Activated naive CD4-positive, alpha-beta T cell treated with anti-CD3 and anti-CD28 coated beads, Interleukin-2, amount 50 U/mL, for 72 hours (primary cell): ENCODE measurements around the gene AJM1. TPM values are rescaled to one million over a fixed set of nuclear protein-coding genes. Genes with fewer than 3 reads are reported as not detected.
"Not testable (repeated sequence)": the region's sequence is repeated elsewhere in the genome, so short reads cannot be mapped to it uniquely, and the experiment has no call there.

Experiments
- ATAC-seq, 2 donors: fragments of 150-1000 bp; cut with Tn5 transposase; 2 replicates each; pipeline ENCODE4 v1.10.0; 2021; ENCODE audit warnings: mild to moderate bottlenecking in 2 of 2, moderate library complexity in 2 of 2
- DNase-seq, 2 donors: peaks; one replicate each; pipeline ENCODE4 v3.0.0; 2021 to 2022; ENCODE audit warnings: low spot score in 2 of 2
- H3K27ac Mint-ChIP-seq, 2 donors: one replicate each; pipeline ENCODE4 v1.8.0; 2022; ENCODE audit warnings: mild to moderate bottlenecking in 2 of 2, mixed read lengths in 2 of 2
- H3K36me3 Mint-ChIP-seq, 2 donors: one replicate each; pipeline ENCODE4 v1.8.0; 2022; ENCODE audit warnings: mixed read lengths in 2 of 2
- H3K9me3 Mint-ChIP-seq, 2 donors: one replicate each; pipeline ENCODE4 v1.8.0; 2022; ENCODE audit warnings: mixed read lengths in 2 of 2
- total RNA-seq, 2 donors: library from RNA; stranded (reverse); gene quantifications; one replicate each; pipeline ENCODE4 v1.2.3, GENCODE V29; 2022

Gene AJM1
- 1 to 10 TPM; 3.7 to 6.7 TPM for total RNA-seq

DNA sequence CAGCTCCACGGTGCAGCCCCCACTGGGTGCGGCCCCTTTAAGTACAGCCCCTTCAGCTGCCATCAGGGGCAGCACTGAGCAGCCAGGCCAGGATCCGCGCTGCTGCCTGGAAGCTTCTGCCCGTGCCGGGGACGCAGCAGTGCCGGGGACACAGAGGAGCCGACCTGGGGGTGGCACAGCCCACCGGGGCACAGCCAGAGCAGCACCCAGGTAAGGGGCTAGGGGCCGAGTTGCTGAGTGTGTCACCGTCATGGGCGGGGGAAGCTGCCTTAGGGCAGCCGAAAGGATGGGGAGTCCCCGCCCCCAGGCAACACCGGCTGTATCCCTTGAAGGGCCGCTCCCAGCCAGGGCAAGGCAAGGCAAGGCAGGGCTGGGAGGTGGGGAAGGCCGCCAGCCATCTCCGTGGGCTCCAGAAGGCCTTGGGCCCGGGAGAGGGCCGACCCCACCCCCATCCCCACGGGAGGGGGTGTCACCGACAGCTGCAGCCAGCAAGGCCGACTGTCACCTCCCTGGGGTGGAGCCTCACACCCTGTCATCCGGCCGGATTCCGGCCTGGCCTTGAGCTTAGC is at the start of gene AJM1:
AJM1 (plus strand) TSS at position 99 of the 569 bp plus-strand sequence. CDS start 1,937 bp downstream, outside the sequence.
- H3K27ac Mint-ChIP-seq, H3K36me3 Mint-ChIP-seq, H3K9me3 Mint-ChIP-seq: not testable (repeated sequence)
- ATAC-seq (peak; percentile 75 to 78), DNase-seq (peak; percentile 77 to 83)

DNA sequence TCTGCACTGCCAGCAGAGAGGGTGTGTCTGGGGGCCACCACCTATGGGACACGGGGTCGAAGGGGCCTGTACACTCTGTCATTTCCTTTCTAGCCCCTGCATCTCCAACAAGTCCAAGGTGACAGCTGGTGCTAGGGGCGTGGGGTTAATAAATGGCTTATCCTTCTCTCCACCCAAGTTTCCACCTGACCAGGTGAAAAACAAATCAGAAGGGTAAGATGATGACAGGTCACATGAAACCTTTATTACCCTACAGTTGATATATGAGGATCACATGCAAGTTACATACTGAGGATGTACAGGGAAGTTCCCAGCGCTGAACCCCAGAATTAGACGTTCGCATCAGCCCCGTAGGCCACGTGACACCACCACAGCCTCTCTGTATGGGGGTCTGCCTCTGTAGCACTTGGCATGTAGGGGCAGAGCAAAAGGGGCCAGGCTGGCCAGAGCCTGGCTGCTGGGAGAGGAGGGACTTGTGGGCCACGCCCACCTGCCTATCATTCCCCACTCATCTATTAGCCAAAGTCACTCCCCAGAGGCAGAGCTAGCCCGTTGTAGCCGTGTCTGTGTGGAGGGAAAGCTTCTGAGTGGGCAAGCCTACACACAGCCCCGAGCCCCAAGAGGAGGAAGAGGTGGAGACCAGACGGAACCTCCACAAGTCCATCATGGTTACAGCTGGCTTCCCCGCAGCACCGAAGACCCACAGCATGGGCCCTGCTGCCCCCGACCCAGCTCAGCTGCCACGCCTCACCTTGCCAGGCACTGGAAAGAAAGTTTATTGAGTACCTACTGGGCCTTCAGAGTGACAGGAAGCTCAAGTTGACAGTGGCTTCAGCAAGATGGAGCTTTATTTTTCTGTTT is 49.0 kb upstream of the AJM1 start:
- no peak for ATAC-seq
- Mint-ChIP-seq H3K36me3 (no peaks in the 10 kb centered on the region), H3K27ac (no peak overlapping the region), H3K9me3 (no peaks in the 10 kb centered on the region)
- no peak for DNase-seq

DNA sequence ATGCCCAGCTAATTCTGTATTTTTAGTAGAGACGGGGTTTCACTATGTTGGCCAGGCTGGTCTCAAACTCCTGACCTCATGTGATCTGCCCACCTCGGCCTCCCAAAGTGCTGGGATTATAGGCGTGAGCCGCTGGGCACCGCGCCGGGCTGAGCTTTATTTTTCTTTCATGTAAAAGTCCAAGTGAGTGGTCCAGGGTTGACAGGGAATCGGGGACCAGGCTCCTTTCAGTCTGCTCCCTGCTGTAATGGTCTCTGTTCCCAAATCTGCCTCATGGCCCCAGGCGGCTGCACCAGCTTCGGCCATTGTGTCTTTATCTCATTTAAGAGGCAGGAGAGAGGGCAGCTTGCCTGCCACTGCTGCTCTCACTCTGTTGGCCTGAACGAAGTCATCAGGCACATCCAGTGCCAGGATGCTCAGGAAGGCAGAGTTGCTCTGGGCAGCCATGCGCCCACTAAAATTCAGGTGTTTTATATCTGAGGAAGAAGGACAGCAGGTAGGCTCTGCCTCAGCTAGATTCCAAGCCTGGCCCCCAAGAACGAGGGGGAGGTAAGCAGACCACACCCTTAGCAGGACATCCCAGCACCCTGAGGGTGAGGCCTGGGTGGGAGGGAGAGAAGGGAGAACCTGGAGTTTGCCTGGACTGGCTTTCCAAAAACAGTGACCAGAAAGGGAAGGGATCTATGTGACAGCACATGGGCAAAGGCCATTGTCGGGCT is 47.8 kb upstream of the AJM1 start:
- Mint-ChIP-seq H3K27ac (peak overlapping the region in 1 of 2 donors; percentile 65), H3K36me3 (no peaks in the 10 kb centered on the region), H3K9me3 (no peaks in the 10 kb centered on the region)
- no peak for DNase-seq
- no peak for ATAC-seq

DNA sequence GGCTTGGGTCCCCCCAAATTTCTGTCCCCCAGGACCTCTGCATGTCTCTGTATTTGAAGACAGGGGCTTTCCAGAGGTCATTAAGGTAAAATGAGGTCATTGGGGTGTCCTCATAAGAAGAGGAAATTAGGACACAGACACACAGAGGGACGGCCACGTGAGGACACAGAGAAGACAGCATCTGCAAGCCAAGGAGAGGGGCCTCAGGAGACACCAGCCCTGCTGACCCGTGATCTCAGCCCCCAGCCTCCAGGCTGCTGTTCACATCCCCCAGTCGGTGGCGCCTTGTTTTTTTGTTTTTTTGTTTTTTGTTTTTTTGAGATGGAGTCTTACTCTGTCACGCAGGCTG is 47.3 kb upstream of the AJM1 start:
- DNase-seq (no peak), ATAC-seq (no peak)
- Mint-ChIP-seq H3K27ac (peak overlapping the region in 1 of 2 donors; percentile 65), H3K9me3 (no peaks in the 10 kb centered on the region), H3K36me3 (no peaks in the 10 kb centered on the region)

DNA sequence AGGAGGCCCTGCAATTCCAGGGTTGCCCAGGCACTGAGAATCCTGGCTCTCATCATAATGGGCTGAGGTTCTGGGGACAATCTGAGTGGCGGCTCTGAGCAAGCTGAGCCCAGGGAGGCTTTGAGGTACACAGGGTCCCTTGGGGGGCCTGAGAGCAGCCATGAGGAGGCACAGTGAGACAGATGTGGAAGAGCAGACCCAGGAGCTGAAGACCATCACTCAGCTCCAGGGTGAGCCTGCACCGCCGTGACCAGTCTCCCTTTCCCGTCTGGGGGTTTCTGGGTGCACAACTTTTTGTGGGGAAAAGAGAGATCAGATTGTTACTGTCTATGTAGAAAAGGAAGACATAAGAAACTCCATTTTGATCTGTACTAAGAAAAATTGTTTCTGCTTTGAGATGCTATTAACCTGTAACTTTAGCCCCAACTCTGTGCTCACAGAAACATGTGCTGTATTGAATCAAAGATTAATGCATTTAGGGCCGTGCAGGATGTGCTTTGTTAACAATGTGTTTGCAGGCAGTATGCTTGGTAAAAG is 46.0 kb upstream of the AJM1 start, which contains the start of gene CCDC183:
CCDC183 (plus strand) TSS at position 101 of the 537 bp plus-strand sequence; CDS start at position 161, 60 bp downstream.
- no peaks in the 10 kb centered on the region for H3K36me3 Mint-ChIP-seq
- ATAC-seq (no peak), DNase-seq (no peak)
- no peak within 1 kb of the TSS for H3K27ac Mint-ChIP-seq
- H3K9me3 Mint-ChIP-seq: no peaks in the 10 kb centered on the region

DNA sequence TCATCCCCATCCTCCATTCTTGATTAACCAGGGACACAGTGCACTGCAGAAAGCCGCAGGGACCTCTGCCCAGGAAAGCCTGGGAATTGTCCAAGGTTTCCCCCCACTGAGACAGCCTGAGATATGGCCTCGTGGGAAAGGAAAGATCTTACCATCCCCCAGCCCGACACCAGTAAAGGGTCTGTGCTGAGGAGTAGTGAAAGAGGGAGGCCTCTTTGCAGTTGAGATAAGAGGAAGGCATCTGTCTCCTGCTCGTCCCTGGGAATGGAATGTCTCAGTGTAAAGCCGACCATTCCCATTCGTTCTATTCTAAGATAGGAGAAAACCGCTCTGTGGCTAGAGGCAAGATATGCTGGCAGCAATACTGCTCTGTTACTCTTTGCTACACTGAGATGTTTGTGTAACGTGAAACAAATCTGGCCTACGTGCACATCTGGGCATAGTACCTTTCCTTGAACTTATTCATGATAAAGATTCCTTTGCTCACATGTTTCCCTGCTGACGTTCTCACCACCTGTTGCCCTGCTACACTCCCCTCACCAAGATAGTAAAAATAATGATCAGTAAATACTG is 45.4 kb upstream of the AJM1 start:
- not testable (repeated sequence) for H3K36me3 Mint-ChIP-seq, ATAC-seq, H3K9me3 Mint-ChIP-seq, H3K27ac Mint-ChIP-seq, DNase-seq

DNA sequence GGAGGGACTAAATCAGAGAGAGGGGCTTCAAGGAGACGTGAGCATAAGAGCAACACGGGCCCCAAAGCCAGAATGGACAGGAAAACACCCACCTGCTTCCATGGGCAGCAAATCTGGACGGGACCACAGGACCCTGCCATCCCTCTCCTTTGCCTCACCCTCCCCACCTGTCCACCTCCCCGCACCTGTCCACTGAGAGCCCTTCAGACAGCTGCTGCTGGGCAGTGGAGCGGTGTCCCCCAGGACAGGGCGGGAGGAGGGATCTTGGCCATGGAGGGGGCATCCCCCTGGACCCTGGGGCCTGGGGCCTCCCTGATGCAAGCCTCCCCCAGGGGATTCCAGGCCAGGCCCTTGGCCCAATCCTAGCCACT is 43.6 kb upstream of the AJM1 start:
- H3K27ac Mint-ChIP-seq: no peak overlapping the region
- H3K36me3 Mint-ChIP-seq: no peaks in the 10 kb centered on the region
- no peaks in the 10 kb centered on the region for H3K9me3 Mint-ChIP-seq
- ATAC-seq (no peak), DNase-seq (no peak)

DNA sequence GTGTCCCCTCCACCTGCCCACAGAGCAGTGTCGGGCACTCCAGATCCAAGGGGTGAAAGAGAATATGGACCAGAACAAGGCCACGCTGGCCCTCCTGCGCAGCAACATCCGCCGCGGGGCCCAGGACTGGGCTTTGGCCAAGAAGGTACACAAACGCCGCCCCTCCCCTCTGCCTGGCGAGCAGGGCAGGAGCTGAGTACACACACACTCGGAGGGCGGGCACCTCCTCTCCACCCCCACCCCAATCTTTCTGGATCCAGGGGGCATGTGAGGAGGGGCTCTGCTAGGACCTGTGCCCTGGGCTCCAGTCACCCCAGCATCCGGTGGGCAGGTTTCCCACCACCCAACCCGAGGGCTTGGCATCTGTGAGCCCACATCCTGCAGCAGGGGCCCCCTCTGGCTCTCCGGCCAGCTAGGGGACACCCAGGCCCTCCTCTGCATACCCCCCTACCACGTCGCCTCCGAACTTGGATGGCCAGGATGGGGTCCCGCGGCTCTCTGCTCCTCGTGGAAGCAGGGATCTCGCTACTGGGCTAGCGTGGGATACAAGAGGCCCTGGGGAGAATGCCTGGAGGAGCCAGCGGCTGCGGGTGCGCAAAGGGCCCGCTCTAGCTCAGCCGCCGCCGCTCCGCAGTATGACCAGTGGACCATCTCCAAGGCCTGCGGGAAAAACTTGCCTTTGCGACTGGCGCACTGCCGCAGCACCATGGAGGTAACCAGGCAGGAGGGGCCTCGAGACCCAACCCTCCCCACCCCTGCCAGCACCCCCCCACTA is 43.0 kb upstream of the AJM1 start:
- Mint-ChIP-seq H3K9me3 (no peaks in the 10 kb centered on the region), H3K27ac (no peak overlapping the region), H3K36me3 (no peaks in the 10 kb centered on the region)
- DNase-seq (no peak), ATAC-seq (no peak)

DNA sequence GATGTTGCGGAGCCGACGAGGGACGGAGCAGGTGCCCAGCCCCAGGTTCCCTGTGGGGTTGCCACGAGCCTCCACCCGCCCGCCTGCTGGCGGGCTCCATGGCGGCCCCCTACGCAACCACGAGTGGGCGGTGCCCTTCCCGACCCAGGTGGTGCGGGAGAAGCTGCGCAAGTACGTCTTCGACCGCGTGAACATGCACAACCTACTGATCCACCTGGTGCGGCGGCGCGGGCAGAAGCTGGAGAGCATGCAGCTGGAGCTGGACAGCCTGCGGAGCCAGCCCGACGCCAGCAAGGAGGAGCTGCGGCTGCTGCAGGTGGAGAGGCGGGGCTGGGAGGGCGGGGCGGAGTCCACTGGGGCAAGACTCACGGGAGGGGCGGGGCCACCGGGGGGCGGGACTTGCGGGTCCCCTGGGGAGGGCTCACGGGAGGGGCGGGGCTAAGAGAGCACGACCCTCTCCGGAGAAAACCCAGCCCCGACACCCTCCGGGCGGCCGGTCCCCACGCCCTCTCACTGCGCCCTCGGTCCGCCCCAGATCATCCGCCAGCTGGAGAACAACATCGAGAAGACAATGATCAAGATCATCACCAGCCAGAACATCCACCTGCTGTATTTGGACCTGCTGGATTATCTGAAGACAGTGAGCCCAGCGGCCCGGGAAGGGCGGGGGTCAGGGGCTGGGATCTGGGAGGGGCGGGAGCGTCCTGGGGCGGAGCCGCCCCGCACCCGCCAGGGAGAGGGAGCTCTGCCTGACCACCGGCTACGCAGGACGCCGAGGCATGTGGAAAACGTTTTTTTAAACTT is 42.2 kb upstream of the AJM1 start:
- H3K27ac Mint-ChIP-seq: no peak overlapping the region
- H3K9me3 Mint-ChIP-seq: no peaks in the 10 kb centered on the region
- ATAC-seq (peak; percentile 69 to 84), DNase-seq (peak in 1 of 2 donors; percentile 80)
- no peaks in the 10 kb centered on the region for H3K36me3 Mint-ChIP-seq

DNA sequence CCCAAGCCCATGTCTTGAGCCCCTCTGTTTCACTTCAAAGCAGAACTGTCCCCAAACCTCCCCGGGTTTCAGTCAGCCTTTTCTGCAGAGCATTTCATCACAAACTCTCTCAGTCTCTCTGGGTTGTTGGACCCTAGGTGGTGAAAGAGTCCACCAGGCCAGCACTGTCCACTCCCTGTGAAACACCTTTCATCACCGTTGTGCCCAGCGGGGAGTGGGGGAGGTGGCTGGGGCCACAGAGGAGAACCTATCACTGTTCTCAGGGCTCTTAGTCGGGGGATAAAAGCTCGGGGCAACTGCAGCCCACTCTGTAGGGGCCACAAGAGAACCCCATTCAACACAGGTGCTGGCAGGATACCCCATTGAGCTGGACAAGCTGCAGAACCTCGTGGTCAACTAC is 40.0 kb upstream of the AJM1 start:
- no peaks in the 10 kb centered on the region for H3K36me3 Mint-ChIP-seq
- ATAC-seq (no peak), DNase-seq (no peak)
- no peak overlapping the region for H3K27ac Mint-ChIP-seq
- no peaks in the 10 kb centered on the region for H3K9me3 Mint-ChIP-seq

DNA sequence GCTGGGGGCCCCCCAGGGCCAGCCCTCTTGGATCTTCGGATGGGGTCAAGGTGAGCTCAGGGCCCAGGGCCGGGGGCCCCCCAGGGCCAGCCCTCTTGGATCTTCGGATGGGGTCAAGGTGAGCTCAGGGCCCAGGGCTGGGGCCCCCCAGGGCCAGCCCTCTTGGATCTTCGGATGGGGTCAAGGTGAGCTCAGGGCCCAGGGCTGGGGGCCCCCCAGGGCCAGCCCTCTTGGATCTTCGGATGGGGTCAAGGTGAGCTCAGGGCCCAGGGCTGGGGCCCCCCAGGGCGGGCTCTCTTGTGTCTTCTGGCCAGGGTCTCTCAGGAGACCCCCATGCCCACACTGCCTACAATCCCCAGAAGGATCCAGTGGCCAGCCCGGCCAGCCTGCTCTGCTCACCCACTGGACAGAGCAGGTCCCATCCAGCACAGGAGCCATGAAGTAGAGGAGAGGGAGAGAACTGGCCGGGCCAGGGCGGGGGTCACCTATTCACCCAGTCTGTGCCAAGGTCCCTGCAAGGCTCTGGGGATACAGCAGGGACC is 39.2 kb upstream of the AJM1 start:
- not testable (repeated sequence) for H3K27ac Mint-ChIP-seq, ATAC-seq

DNA sequence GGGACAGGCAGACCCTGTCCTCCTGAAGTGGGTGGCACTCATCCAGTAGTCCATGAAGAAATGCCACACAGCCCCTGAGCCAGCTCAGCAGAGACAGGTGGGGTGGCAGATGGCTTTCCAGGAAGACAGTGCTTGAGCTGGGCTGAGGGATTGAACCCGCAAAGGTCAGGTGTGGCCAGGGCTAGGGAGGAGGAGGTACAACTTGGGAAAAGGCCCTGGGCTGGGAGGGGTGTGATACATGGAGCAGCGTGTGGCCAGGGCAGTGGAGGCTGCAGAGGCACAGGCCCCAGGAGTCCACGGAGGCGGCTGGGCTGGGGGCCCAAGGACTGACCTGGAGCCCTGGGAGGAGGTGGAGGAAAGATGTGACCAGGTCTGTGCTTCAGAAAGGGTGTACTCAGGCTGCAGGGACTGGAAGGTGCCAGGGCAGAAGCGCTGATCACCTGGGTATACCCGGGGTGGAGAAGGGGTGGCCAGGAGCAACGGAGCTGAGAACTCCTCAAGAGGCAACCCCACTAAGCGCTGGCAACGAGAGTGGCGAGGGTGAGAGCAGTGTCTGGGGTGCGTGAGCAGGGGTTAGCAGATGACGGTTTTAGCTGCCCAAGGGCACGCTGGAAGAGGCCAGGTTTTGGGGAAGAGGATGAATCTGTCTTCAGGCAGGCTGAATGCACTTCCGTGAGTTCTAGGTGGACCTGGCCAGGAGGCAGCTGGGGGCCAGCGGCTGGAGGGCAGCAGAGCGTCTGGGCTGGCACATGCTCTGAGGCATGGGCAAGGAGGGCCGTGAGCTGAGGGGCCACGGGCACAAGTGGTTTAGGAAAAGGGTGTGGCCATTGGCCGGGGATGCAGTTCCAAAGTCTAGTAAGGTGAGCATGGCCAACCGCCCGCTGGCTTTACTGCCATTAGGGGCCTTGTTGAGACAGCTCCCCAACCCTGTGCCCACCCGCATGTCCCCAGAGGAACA is 38.4 kb upstream of the AJM1 start:
- peaks cover 0 to 3% of the 10 kb centered on the region in 2 donors for H3K36me3 Mint-ChIP-seq

More for the DNA sequence above, 39.2 kb upstream of the AJM1 start:
- not testable (repeated sequence) for H3K9me3 Mint-ChIP-seq, DNase-seq, H3K36me3 Mint-ChIP-seq

DNA sequence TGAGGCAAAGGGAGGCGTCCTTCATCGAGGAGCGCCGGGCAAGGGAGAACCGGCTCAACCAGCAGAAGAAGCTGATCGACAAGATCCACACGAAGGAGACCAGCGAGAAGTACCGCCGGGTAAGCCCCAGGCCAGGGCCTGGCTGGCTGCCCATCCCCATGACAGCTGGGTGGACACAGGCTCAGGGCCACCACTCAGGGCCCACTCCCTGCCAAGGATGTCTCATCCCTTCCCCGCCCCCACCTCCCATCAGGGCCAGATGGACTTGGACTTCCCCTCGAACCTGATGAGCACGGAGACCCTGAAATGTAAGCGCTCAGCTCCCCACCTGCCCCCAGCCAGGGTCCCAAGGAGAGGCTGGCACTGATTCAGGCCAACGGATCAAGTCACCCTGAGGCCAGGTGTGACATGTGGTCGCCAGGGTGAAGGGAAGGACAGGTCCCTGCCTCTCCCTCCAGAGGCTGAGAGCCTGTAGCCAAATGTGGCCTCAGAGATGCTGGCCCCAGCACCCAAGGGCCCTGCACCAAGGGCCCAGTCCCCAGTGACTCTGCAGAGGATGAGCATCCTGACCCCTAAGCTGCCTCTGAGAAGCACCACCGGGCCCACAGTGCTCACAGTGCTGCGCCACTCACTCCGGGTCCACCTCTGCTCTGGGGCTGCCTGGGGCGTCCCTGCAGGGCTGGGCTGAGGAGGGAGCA is 37.6 kb upstream of the AJM1 start:
- DNase-seq (no peak), ATAC-seq (no peak)
- Mint-ChIP-seq H3K27ac (no peak overlapping the region), H3K36me3 (peaks cover 0 to 9% of the 10 kb centered on the region in 2 donors), H3K9me3 (no peaks in the 10 kb centered on the region)

More for the DNA sequence above, 38.4 kb upstream of the AJM1 start:
- DNase-seq (no peak), ATAC-seq (no peak)
- peak overlapping the region in 1 of 2 donors; percentile 34 for H3K27ac Mint-ChIP-seq
- H3K9me3 Mint-ChIP-seq: no peaks in the 10 kb centered on the region
